GM21619 (cell line): ENCODE measurements around the gene KCNMA1.

Source experiments
- ATAC-seq: cut with Tn5 transposase; IDR thresholded peaks from one replicate; pipeline ENCODE4 v1.9.1; 2021; ENCODE audit not compliant: unreplicated experiment

The KCNMA1 gene

DNA sequence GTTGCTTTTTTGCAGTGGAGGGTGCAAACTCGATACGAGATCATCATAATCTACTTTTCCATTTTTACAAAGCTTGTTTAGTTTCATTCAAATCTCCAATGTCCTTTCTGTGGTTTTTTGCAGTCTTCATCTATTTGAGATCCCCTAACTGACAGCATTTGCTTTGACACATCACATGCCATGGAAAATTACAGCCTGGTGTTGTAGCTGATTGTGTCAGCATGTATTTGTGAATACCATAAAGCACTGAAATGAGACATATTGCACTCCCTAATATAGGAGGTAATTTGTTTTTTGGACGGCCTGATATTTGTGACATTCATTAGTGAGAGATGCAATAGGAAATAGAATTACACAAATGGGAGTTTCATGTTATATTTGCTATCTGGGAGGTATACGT is 620.8 kb downstream of the KCNMA1 start:
- no peak for ATAC-seq

DNA sequence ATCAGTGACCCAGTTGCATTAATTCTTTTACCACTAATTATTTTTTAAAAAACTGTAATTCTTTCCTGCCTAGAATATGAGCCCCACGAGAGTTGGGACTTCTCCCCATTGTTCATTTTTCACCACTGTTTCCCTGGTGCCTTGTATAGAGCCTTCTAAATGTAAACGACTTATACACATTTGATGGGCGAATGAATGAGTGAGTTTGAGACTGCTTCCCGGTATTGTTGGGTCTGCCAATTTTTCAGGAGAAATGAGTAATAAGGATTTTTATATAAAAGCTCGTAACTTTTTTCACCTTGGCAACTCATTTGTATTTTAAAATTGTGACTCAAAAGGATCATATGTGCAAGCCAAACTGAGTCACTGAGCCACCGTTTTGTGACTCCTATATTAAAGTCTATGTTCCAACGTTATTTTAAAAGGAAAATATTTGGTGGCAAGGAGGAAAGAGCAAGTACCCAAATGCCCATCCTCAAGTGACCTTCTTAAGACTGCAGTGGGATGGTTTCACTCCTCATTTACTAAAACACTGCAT is 621.3 kb downstream of the KCNMA1 start:
- ATAC-seq: no peak

DNA sequence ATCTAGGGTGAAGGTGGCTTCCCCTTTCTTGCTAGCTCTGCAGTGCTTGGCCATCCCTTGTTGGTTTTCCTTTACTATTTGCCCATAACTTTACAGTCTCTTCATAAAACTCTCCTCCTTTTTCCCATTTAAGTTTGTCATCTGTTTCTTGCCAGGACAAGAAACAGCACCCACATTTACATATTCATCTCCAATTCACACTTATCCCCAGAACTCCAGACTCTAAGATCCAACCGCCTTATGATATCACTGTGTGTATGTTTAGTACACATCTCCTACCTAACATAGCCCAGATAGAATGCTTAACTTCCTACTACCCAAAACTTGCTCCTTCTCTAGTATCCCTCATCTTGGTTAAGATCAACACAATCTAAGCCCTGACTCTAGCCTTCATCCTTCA is 622.2 kb downstream of the KCNMA1 start:
- no peak for ATAC-seq

DNA sequence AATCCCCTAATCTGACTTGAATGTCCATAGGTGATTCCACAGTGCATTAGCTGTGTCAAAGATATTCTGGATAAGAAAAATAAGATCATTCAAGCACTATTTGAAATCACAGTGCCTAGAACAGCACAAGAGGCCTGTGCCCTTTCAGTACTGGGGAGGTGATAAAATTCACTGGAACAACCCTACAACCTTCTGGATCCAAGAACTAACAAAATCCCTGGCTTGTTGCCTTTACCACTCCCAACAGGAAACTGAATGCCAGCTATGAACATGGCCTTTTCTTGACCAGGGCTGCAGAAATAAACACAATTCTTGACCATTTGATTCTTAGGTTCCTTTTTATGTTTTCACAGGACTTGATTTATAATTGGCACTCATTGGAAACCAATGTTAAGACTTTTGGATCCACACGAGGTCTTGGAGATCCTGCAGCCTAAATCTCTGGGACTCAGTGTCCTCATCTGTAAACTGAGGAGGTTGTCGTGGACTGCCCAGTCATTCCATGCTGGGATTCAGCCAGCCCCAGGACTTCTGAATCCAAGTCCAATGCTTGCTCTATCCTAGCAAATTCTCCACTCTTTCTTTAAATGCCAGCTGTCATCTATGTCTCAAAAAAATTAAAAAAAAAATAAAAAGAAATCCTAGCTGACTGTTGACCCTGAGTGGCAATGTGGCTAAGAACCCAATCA is 624.7 kb downstream of the KCNMA1 start:
- no peak for ATAC-seq

DNA sequence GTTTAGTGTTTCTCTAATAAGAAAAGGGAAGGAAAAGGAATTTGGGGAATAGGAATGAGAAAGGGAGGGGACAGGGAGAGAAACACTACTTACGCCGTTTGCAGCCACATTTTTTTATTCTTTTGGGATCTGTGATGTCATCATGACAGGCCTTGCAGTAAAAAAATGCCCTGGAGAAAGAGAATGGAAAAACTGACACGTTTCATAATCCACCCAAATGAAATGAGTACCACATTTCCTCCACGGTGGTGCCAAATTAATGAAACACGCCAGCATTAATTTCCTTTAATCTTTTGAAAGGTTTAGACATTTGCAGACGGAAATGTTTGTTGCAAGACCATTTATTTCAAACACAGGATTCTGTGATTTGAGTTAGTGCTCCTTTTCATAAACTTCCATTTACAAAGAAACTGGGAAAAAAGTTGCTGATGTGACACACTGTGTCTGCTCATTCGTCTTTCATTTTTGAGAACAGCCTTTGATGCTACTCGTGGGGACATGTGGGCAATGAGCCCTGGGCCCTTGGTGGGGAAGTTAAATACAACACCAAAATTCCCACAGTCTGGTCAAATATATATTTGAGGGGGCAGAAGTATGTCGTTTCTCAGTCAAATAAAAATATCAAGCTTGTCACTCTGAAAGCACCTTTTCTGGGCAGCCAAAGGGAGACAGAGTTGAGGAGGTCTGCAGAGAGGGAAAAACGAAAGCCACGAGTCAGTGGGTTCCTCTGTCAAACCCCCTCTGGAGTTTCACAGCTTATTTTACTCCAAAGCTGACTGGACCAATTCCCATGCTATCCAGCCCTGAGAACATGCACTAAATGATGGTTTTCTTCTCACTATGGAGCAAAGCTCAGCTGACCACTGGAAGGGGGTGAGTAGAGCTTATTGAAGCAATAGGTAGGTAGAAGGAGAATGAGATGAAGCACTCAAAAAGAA is 625.5 kb downstream of the KCNMA1 start:
- no peak for ATAC-seq

DNA sequence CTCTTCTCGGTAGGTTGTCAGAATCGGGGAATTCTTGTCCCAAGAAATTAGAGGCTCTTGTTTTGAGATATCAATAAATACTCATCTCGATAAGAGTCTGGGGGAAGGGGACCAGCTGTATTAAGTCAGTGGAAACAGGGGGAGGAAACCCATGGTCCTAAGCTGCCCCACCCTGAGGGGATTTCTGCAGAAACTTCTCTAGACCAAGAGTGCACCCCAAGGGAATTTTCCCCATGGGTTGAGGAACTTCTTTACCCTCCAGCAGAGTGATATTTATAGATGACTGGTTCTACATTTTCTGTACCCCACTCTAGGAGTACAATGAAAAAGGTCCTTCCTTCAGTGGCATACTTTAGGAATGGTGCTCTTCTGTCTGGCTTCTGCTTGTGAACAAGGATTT is 627.2 kb downstream of the KCNMA1 start:
- ATAC-seq: no peak

DNA sequence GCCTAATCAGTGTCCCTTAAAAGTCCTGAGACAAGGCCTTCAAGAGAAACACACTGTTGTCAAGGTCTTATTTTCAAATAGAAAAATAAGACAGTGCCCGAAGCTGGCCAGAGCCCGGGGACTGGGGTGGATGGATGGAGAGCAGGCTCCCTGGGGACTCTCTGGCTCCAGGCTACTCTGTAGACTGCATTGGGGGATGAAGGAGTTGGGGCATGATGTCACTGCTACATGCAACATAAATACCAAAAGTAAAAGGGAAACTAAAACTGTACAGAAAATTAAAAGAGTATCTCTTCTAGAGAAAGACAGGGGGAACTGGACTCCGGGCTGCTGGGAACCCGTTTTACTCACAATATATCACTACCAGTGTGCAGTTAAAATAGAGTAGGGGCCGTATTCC is 629.8 kb downstream of the KCNMA1 start:
- peak; percentile 85 for ATAC-seq

DNA sequence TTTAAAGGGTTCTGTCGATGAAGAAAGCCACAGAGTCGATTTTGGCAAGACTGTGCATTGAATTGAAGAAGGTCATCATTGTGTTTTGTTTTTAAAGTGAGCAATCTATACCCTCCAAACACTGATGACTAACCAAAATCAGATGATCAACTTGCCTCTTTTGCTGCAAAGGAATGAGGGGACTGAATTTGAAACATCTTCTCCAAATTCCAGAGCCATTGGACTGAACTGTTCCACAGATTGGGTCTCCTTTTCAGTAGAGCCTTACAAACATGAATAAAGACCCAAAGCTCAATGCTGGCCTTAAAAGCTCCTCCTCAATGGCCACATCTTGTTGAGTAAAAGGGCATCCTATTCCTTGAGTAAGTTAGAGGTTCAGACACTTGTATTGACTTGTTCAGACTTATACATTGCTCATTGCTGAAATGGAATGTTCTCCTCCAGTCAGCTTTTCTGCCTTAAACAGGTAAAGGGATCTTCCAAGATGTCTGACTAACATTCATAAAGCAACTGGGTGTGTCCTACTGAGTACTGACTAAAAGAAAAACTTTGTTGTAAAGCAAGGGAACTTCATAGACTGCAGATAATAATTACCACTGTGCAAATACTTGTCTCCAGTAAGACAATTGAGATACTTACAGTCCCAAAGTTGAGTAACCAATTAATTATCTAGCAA is 630.6 kb downstream of the KCNMA1 start:
- no peak for ATAC-seq

DNA sequence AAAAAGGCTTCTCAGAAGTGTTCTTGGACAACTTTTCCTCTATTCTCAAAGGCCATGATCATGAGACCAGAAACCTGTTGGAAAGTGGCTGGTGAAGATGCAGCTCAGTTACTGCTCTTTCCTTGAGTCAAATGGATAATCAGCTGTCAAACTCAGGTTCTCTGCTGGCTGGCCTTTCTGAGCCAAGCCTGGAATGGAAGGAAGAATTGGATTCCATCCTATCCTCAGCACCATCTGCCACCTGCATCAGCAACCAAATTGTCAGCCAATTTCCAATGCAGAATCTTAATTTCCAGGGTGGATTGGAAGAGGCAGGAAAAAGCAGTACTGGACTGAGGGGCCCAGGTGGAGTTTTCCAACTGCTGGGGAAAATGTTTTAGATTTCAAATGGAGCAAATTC is 631.7 kb downstream of the KCNMA1 start:
- ATAC-seq: no peak

DNA sequence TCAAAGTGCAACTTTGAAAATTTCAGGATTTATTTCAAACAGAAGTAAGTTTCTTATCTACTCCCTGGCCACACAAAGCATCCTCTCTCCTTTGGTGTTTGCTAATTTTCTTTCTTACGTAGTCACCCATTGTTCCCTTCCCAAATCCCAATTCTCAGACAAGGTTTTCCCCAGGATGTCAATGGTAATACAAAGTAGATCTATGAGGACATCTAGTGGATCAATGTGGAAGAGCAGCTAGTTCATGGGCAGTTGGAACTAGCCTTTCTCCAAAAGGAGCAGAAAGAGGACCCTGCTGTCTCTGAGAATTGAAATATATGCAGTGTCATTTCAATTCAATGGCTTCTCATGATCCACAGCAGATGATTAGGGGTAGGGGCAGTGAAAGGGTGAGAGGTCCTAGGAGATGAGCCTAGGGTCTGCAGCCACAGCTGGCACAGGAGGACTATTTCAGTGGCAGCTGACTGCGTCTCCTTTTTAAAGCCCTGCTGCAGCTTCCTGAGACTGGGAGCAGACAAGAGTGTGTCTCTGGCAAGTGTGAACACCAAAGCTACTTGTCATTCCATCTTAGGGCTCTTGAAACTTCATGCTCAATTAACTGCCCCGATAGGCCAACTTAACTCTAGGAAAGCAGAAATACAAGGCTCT is 632.6 kb downstream of the KCNMA1 start:
- peak; percentile 40 for ATAC-seq

DNA sequence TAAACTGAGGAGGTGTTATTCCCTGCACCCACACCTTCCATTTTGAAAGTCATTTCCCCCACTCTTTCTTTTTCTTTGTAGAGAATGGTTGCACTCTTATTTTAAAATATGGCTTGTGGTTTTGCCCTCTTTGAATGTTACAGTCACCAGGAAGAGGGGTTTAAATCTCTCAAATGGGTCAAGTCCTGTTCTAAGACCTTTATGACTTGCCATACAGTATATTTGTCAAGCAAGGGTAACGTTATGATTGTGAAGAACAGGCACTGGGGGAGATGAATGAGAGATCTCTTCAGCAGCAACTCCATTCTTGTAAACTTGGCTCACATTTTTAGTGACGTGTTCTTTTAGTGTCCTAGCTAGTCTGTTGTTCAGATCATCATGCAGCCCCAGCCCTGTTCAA is 634.7 kb downstream of the KCNMA1 start:
- ATAC-seq: no peak

DNA sequence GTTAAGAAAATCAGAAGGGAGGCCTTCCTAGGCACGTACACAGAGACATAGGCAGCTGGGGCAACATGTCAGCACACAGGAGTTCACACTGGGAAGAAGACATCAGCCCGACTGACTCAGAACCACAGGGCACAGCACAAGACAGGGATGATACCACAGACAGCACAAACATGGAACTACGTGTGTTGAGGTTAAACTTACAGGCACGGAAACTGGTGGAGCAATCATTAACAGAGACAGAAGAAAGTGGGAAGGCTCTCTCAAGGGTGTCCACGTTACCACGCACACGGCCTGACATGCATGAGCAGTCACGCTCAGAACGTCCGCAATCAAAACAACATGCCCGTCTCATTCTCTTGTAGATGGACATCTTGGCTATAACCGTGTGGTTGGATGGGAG is 636.4 kb downstream of the KCNMA1 start:
- no peak for ATAC-seq

DNA sequence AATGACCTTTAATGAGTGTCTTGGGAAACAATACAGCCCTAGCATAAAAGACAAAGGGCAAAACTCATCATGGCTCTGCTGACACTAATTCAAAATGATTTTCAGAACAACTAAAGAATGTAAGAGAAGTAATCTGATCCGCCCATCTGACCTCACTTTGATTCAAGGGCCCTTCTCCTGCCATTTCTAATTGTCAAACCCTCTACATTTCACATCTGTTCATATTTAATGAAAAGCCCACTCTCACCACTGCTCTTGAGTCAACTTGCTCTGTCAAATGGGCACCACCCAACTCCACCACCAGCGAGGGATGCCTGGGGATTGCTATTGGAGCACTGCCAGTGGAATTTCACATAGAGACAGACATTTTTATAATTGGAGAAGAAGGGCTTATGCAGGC is 639.2 kb downstream of the KCNMA1 start:
- no peak for ATAC-seq

DNA sequence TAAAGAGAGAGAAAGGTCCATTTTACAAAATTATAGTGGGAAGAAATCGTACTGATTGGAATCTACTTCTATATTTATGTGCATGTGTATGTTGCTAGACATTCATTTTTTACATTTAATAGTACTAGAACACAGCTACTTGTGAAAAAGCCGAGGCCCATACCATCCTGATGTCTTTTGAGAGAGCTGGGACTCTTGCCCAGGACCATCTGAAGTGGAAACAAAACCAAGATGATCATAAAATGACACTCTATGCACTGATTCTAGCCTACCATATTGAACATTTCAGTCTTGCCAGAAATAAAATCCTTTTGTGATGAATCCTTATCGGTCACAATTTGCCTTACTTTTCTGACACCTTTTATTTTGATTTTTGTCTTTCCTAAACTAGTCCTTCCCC is 640.0 kb downstream of the KCNMA1 start:
- ATAC-seq: no peak

DNA sequence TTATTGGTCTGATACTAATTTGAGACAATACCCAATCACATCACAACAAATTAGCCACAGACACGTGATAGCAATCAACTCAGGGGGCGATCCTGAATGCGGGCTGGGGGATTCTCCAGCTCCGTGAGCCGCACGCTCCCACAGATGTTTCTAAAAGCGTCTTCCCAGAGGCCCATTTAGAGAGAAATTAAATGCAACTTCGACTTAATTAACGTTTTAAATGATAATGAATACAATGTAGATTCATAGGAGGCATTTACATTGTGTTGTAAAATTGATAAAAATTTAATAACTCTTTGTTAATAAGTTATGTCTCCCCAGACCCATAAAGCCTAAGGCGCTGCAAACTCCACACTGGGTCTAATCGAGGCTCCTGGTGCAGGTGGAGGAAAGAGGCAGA is 642.6 kb downstream of the KCNMA1 start:
- no peak for ATAC-seq

DNA sequence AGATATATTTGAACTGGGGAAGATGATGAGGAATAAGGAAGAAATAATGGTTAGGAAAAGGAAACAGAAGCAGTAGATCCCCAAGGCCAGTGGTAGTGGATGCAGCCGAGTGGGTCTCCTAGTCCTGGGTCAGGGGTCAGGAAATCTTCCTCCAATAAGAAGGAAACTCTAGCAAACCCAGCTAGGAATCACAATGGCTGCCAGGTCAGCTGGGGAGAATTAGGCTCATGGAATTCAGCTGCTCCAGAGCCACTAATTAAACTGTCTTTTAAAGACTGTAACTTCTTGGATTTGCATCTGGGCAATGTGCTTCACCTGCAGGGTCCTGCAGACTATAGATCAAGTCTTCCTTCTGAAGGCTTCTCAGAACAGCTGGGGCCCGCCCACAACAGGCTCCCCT is 644.4 kb downstream of the KCNMA1 start:
- no peak for ATAC-seq

DNA sequence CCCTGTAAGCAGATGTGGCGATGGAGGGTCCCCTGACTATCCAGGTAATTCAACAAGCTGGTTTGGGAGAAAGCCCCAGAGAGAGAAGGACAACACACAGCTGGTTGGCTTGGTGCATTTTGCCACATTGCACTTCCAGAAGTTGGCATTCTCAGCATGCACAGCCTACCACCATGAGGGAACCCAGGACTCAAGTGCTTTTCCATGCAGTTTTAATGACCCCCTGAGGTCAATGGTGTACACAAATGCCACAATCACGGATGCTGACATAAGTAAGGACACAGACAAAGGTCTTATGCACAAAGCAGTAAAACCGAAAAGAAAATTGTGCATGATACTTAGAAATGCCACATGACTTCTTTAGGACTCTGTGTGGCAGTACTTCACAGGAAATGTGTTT is 645.1 kb downstream of the KCNMA1 start:
- no peak for ATAC-seq

DNA sequence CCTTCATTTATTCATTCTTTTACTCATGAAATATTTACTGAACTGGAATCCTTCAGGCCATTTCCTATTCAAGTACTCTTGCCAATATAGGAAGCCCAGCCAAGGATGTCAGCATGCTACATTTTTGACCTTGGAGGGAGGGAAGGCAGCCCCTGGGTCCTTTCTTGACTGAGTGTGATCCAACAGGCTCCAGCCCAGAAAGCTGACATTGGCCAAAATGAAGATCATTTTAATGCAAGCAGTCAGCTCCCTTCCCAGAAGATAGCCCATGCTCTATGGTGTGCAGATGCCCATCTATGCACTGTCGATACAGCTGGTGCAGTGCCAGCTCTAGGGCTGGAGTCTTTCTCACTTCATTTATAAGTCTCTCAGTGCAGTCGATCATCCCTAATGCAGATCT is 646.0 kb downstream of the KCNMA1 start:
- ATAC-seq: no peak

DNA sequence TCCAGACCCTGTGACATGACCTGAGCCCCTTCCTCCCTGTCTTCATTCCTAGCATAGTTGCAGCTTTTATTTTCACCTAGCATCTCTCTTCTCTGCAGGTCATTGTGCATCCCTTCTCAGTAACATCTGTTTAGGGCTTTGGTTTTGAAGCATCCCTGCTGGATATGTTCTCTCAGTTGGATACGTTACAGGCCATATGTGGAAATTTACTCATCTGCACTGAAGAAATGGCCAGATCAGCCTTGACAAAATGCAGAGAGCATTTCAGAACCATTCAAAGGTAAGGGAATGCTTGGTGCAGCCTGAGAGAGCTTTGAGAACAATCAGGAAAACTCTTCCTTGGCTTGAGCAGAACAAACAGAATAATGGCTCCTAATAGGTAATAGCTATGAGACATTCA is 647.0 kb downstream of the KCNMA1 start:
- no peak for ATAC-seq

DNA sequence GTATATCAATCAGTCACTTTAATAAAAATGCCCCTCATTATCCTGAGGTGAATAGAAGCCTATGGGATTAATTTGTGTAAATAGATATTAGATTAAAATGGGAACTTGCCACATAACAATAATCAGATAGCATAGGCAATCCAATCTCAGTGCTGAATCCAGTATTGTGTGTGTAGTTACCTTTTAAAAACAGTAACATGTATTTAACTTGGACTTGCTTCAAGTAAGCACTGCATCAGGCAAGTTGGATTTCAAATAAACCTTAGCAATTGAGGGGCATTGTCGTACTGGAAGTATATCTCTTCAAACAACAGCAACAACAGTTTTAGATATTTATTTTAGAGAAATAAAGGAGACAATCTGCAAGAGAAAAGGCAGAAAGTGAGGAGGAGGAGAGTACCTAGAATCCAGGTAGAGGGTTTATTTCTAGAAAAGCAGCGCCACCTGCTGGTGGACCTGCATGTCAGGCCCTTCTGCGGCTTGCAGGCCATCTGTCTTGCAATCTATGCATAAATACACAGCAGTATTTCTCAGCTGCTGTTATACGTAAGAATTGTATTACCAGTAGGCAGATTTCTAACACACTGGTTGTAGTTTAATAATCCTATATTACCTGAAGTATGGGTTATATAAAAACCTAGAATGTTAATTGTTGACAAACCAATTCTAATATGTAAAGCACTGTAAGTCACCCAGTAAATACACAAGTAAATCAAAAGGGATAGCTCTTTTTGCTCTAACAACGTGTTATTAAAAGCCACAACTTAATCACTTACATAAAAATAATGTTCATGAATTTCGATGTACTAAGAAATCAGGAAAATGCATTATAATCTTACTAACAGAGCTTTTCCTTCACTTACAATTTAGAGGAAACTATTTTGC is 652.8 kb downstream of the KCNMA1 start:
- ATAC-seq: peak; percentile 95
